H9 (cell line): ENCODE data around the gene CCDC170. TPM values are rescaled to one million over a fixed set of nuclear protein-coding genes. Genes with fewer than 3 reads are reported as not detected.

Experiments used
- DNase-seq: peaks from one replicate; pipeline ENCODE4 v3.0.0-alpha.2; 2017
- H2AFZ ChIP-seq: one replicate; pipeline ENCODE4 v1.6.1; 2013; ENCODE audit warnings: mild to moderate bottlenecking, low read length, control low read depth, moderate library complexity
- H2AK5ac ChIP-seq: 2 replicates; pipeline ENCODE4 v1.6.1; 2013; ENCODE audit warnings: low read length, control low read depth, mixed read lengths; ENCODE audit not compliant: insufficient read length
- H2BK120ac ChIP-seq: one replicate; pipeline ENCODE4 v1.6.1; 2013; ENCODE audit warnings: low read depth, mild to moderate bottlenecking, low read length, control low read depth, inconsistent platforms; ENCODE audit not compliant: poor library complexity, severe bottlenecking
- H2BK12ac ChIP-seq: 2 replicates; pipeline ENCODE4 v1.6.1; 2013; ENCODE audit warnings: low read length, control low read depth, mixed read lengths, low read depth; ENCODE audit not compliant: insufficient read length
- H2BK15ac ChIP-seq: 2 replicates; pipeline ENCODE4 v1.6.1; 2013; ENCODE audit warnings: low read depth, low read length, control low read depth
- H2BK20ac ChIP-seq: one replicate; pipeline ENCODE4 v1.6.1; 2013; ENCODE audit warnings: low read depth, mild to moderate bottlenecking, low read length, control low read depth, inconsistent platforms; ENCODE audit not compliant: poor library complexity, severe bottlenecking
- H2BK5ac ChIP-seq: 2 replicates; pipeline ENCODE4 v1.6.1; 2013; ENCODE audit warnings: low read length, control low read depth, mixed read lengths; ENCODE audit not compliant: insufficient read length
- H3K14ac ChIP-seq: 2 replicates; pipeline ENCODE4 v1.6.1; 2013; ENCODE audit warnings: low read length, control low read depth; ENCODE audit not compliant: insufficient read depth
- H3K18ac ChIP-seq: 2 replicates; pipeline ENCODE4 v1.6.1; 2013; ENCODE audit warnings: low read depth, mild to moderate bottlenecking, mixed read lengths, low read length, control low read depth; ENCODE audit not compliant: insufficient read length
- H3K23ac ChIP-seq: 2 replicates; pipeline ENCODE4 v1.6.1; 2013; ENCODE audit warnings: low read length, control low read depth, mixed read lengths, low read depth; ENCODE audit not compliant: insufficient read length
- H3K23me2 ChIP-seq: 2 replicates; pipeline ENCODE4 v1.6.1; 2013; ENCODE audit warnings: low read depth, mild to moderate bottlenecking, mixed read lengths, low read length, control low read depth; ENCODE audit not compliant: insufficient read length, poor library complexity, severe bottlenecking
- H3K27ac ChIP-seq: 2 replicates; pipeline ENCODE4 v1.5.1; 2013; ENCODE audit warnings: low read length, control low read depth, mixed read lengths, low read depth; ENCODE audit not compliant: insufficient read length
- H3K27me3 ChIP-seq: 2 replicates; pipeline ENCODE4 v1.6.1; 2013; ENCODE audit warnings: low read length, control low read depth, inconsistent platforms; ENCODE audit not compliant: insufficient read depth
- H3K4ac ChIP-seq: 2 replicates; pipeline ENCODE4 v1.6.1; 2013; ENCODE audit warnings: low read depth, mild to moderate bottlenecking, control low read depth, inconsistent platforms, low read length, moderate library complexity
- H3K4me1 ChIP-seq: 2 replicates; pipeline ENCODE4 v1.6.1; 2013; ENCODE audit warnings: low read length, control low read depth, inconsistent platforms; ENCODE audit not compliant: insufficient read depth
- H3K4me2 ChIP-seq: 2 replicates; pipeline ENCODE4 v1.6.1; 2013; ENCODE audit warnings: low read length, control low read depth, mixed read lengths; ENCODE audit not compliant: insufficient read length, insufficient read depth
- H3K56ac ChIP-seq: 2 replicates; pipeline ENCODE4 v1.6.1; 2013; ENCODE audit warnings: low read depth, mild to moderate bottlenecking, mixed read lengths, low read length, control low read depth; ENCODE audit not compliant: insufficient read length
- H3K79me1 ChIP-seq: 2 replicates; pipeline ENCODE4 v1.6.1; 2013; ENCODE audit warnings: low read depth, mild to moderate bottlenecking, moderate library complexity, low read length, control low read depth, inconsistent platforms; ENCODE audit not compliant: insufficient read depth, poor library complexity, severe bottlenecking
- H3K79me2 ChIP-seq: 2 replicates; pipeline ENCODE4 v1.6.1; 2013; ENCODE audit warnings: low read length, control low read depth, inconsistent platforms; ENCODE audit not compliant: insufficient read depth
- H3K9ac ChIP-seq: 2 replicates; pipeline ENCODE4 v1.6.1; 2013; ENCODE audit warnings: low read length, control low read depth, mixed read lengths; ENCODE audit not compliant: insufficient read length; ENCODE audit errors: extremely low read depth
- H3K9me3 ChIP-seq: one replicate; pipeline ENCODE4 v1.6.1; 2013; ENCODE audit warnings: low read depth, low read length, inconsistent platforms; ENCODE audit not compliant: control insufficient read depth
- H3T11ph ChIP-seq: one replicate; pipeline ENCODE4 v1.6.1; 2013; ENCODE audit warnings: mild to moderate bottlenecking, low read length, control low read depth, inconsistent platforms
- H4K20me1 ChIP-seq: one replicate; pipeline ENCODE4 v1.6.1; 2013; ENCODE audit not compliant: control insufficient read depth, insufficient read length, insufficient read depth
- H4K5ac ChIP-seq: 2 replicates; pipeline ENCODE4 v1.6.1; 2013; ENCODE audit warnings: low read depth, mild to moderate bottlenecking, mixed read lengths, low read length, control low read depth; ENCODE audit not compliant: insufficient read length
- H4K8ac ChIP-seq: replicated peaks from 2 replicates; pipeline ENCODE4 v1.6.1; 2013; ENCODE audit warnings: low read length, control low read depth, mixed read lengths, low read depth; ENCODE audit not compliant: insufficient read length
- H4K91ac ChIP-seq: 2 replicates; pipeline ENCODE4 v1.6.1; 2013; ENCODE audit warnings: low read depth, mild to moderate bottlenecking, moderate library complexity, mixed read lengths, low read length, control low read depth; ENCODE audit not compliant: insufficient read length
- H3K27ac Mint-ChIP-seq, 3 experiments: 2 replicates in 2 of 3; 3 replicates in 1 of 3; pipeline ENCODE4 v1.8.0; 2020 to 2021; ENCODE audit warnings: mixed read lengths in 3 of 3, mild to moderate bottlenecking in 1 of 3, moderate library complexity in 1 of 3
- H3K27me3 Mint-ChIP-seq: 2 replicates; pipeline ENCODE4 v1.8.0; 2021; ENCODE audit warnings: low read depth, mild to moderate bottlenecking, moderate library complexity, mixed read lengths
- H3K36me3 Mint-ChIP-seq, 3 experiments: 2 replicates in 2 of 3; 3 replicates in 1 of 3; pipeline ENCODE4 v1.8.0; 2020 to 2021; ENCODE audit warnings: low read depth in 3 of 3, mixed read lengths in 3 of 3; ENCODE audit not compliant: insufficient read depth in 1 of 3
- H3K4me1 Mint-ChIP-seq, 2 experiments: 2 replicates each; pipeline ENCODE4 v1.8.0; 2020; ENCODE audit warnings: mixed read lengths in 2 of 2
- H3K4me3 Mint-ChIP-seq, 2 experiments: 2 replicates in 1 of 2; 3 replicates in 1 of 2; pipeline ENCODE4 v1.8.0; 2020 to 2021; ENCODE audit warnings: mild to moderate bottlenecking in 2 of 2, mixed read lengths in 2 of 2, moderate library complexity in 1 of 2
- H3K9me3 Mint-ChIP-seq, 2 experiments: 2 replicates in 1 of 2; 3 replicates in 1 of 2; pipeline ENCODE4 v1.8.0; 2020; ENCODE audit warnings: mild to moderate bottlenecking in 2 of 2, mixed read lengths in 2 of 2, moderate library complexity in 1 of 2
- CTCF ChIP-seq: fragments of 200-600 bp; sonication (generic); conservative IDR thresholded peaks from 3 replicates; pipeline ENCODE4 v1.8.0; 2021; ENCODE audit warnings: antibody characterized with exemption, mild to moderate bottlenecking
- WGBS: extraction: QIAGEN DNeasy Blood & Tissue Kit; methylation state at CpG from one replicate; pipeline ENCODE4 v1.1.7; 2013; ENCODE audit warnings: missing lambda C conversion rate, low lambda C conversion rate, mixed read lengths; ENCODE audit not compliant: insufficient read length; ENCODE audit errors: extremely low coverage; 5-methylcytosine and 5-hydroxymethylcytosine counted together
- long read RNA-seq: library from polyadenylated mRNA; unstranded; transcript quantifications from one replicate; pipeline ENCODE4 v2.0.0, GENCODE V29; 2020
- total RNA-seq: library from RNA; stranded (reverse); gene quantifications from 2 replicates; pipeline ENCODE4 v1.2.1, GENCODE V29; 2021

CCDC170 gene, protein sequence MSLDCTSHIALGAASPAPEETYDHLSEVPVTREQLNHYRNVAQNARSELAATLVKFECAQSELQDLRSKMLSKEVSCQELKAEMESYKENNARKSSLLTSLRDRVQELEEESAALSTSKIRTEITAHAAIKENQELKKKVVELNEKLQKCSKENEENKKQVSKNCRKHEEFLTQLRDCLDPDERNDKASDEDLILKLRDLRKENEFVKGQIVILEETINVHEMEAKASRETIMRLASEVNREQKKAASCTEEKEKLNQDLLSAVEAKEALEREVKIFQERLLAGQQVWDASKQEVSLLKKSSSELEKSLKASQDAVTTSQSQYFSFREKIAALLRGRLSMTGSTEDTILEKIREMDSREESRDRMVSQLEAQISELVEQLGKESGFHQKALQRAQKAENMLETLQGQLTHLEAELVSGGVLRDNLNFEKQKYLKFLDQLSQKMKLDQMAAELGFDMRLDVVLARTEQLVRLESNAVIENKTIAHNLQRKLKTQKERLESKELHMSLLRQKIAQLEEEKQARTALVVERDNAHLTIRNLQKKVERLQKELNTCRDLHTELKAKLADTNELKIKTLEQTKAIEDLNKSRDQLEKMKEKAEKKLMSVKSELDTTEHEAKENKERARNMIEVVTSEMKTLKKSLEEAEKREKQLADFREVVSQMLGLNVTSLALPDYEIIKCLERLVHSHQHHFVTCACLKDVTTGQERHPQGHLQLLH
- 0.07 and 0.26 TPM in 2 replicates for total RNA-seq
- long read RNA-seq: 0 reads

DNA sequence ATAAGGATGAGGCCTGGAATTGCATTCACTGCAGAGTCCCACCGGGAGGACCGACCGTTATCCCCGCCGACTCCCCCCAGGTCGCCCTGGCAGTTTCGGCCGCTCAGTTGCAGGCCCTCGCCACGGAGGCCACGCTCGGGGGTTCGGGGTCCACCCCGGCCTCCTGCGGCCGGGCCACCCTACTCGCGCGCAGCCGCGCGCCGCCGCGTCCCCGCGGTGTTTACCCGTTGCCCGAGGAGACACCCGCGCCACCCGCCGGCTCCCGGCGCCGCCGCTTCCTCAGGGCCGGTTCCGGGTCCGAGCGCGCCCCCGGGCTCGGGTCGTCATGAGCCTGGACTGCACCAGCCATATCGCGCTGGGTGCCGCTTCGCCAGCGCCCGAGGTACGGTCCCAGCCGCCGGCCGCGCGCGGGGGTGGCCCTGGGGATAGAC lies at the start of gene CCDC170:
Gene CCDC170 (plus strand): TSS at position 214 of the 431 bp plus-strand sequence. CDS start 112 bp downstream, at position 326.
- peak within 1 kb of the TSS; percentile 54 for H3K18ac ChIP-seq
- no peak within 1 kb of the TSS for H2BK20ac ChIP-seq
- Mint-ChIP-seq H3K4me3 (peak within 1 kb of the TSS; percentile 66 to 81), H3K4me1 (peaks cover 14 to 19% of the 10 kb centered on the region in 2 experiments), H3K36me3 (no peaks in the 10 kb centered on the region), H3K9me3 (no peaks in the 10 kb centered on the region), H3K27ac (no peak within 1 kb of the TSS), H3K27me3 (peaks cover 47% of the 10 kb centered on the region)
- no peak within 1 kb of the TSS for H2BK120ac ChIP-seq
- no peak within 1 kb of the TSS for H2BK5ac ChIP-seq
- no peak within 1 kb of the TSS for H3K23ac ChIP-seq
- peak within 1 kb of the TSS; percentile 34 for H2AFZ ChIP-seq
- TF ChIP-seq CTCF: no peak
- peak within 1 kb of the TSS; percentile 63 for H3K4me2 ChIP-seq
- H3K4ac ChIP-seq: no peak within 1 kb of the TSS
- H3K23me2 ChIP-seq: peaks cover 12% of the 10 kb centered on the region
- H4K5ac ChIP-seq: no peak within 1 kb of the TSS
- H3K9ac ChIP-seq: no peak within 1 kb of the TSS
- no peaks in the 10 kb centered on the region for H3K4me1 ChIP-seq
- H4K91ac ChIP-seq: no peak within 1 kb of the TSS
- WGBS: no CpG with 5 or more reads among the region's 58 CpGs
- no peaks in the 10 kb centered on the region for H4K20me1 ChIP-seq
- H2AK5ac ChIP-seq: no peak within 1 kb of the TSS
- no peak within 1 kb of the TSS for H3T11ph ChIP-seq
- peak within 1 kb of the TSS; percentile 81; the same call in 1 of the 2 replicates for H3K14ac ChIP-seq
- H3K79me2 ChIP-seq: no peaks in the 10 kb centered on the region
- no peak within 1 kb of the TSS for H4K8ac ChIP-seq
- H3K79me1 ChIP-seq: no peaks in the 10 kb centered on the region
- peaks cover 8% of the 10 kb centered on the region; the same call in 1 of the 2 replicates for H3K27me3 ChIP-seq
- no peak within 1 kb of the TSS for H3K27ac ChIP-seq
- no peak within 1 kb of the TSS for H2BK12ac ChIP-seq
- no peak within 1 kb of the TSS for H2BK15ac ChIP-seq
- no peaks in the 10 kb centered on the region for H3K9me3 ChIP-seq
- DNase-seq: peak; percentile 56
- H3K56ac ChIP-seq: no peak within 1 kb of the TSS
